Measurements from ENCODE around the gene RUNDC3A.

GRCh38 chr17:44309472-44309871 lies 1.1 kb downstream of the RUNDC3A start:
- TF ChIP-seq HDAC6 (IDR thresholded peaks at IDR 0.05; ENCODE audit: low read depth, low read length) (no peak), POLR2A (IDR thresholded peaks at IDR 0.05; ENCODE audit: control extremely low read depth in 1 of 2, low read depth in 2 of 2, low read length in 2 of 2) (no peak), TBP (IDR thresholded peaks at IDR 0.05; ENCODE audit: low read depth, low read length) (no peak), MAX (IDR thresholded peaks at IDR 0.05) (0 out of 2 replicates have a peak, but pooled peaks have one; percentile 27), ZNF274 (IDR thresholded peaks at IDR 0.05; ENCODE audit: borderline replicate concordance, extremely low read depth, low read length) (no peak), CTCF (IDR thresholded peaks at IDR 0.05; ENCODE audit: control extremely low read depth in 1 of 3, insufficient read depth in 1 of 3, low read depth in 1 of 3, low read length in 3 of 3) (peak in 2 of 3 experiments; percentile 22 to 38; a peak in 2 of 4 replicates), SUZ12 (IDR thresholded peaks at IDR 0.05; ENCODE audit: low read length) (no peak), SIN3A (conservative IDR thresholded peaks at IDR 0.05 in 1 of 2, IDR thresholded peaks at IDR 0.05 in 1 of 2; ENCODE audit: low read depth in 1 of 2, low read length in 2 of 2) (peak in 1 of 2 experiments; percentile 56; a peak in 1 of 4 replicates), CEBPB (IDR thresholded peaks at IDR 0.05; ENCODE audit: low read depth, low read length) (no peak), ASH2L (IDR thresholded peaks at IDR 0.05; ENCODE audit: low read length) (no peak), BRCA1 (IDR thresholded peaks at IDR 0.05; ENCODE audit: low read depth, low read length) (no peak), SP2 (IDR thresholded peaks at IDR 0.05; ENCODE audit: low read length) (no peak), TEAD4 (IDR thresholded peaks at IDR 0.05; ENCODE audit: low read depth, low read length) (no peak), EP300 (IDR thresholded peaks at IDR 0.05; ENCODE audit: borderline replicate concordance in 1 of 2, low read depth in 2 of 2, low read length in 2 of 2) (no peak)
